A549 (cell line): ENCODE data around the gene ENAH. TPM values are rescaled to one million over a fixed set of nuclear protein-coding genes. Genes with fewer than 3 reads are reported as not detected.

Experiments
- ATAC-seq, 2 experiments: fragments of 200-7000 bp in 1 of 2; fragments of >200 bp in 1 of 2; cut with Nextera tagmentation in 1 of 2; cut with Tn5 transposase in 1 of 2; 3 replicates each; pipeline versions ENCODE4 v1.8.0 to v1.9.1; 2018 to 2020; ENCODE audit warnings: mild to moderate bottlenecking in 1 of 2, moderate library complexity in 1 of 2
- CTCF ChIA-PET: fragments of 300-600 bp; sonication (Branson Sonifier 250); formaldehyde crosslinking; extraction: SDS; loops from one replicate; lab custom pipeline; 2021; ENCODE audit warnings: antibody characterized with exemption, inconsistent platforms; lab: Yijun Ruan, JAX
- POLR2A ChIA-PET: fragments of 350-600 bp; formaldehyde crosslinking; extraction: SDS; loops from one replicate; lab custom pipeline; 2021; ENCODE audit warnings: antibody characterized with exemption, inconsistent platforms; lab: Yijun Ruan, JAX
- DNase-seq, 2 experiments: peaks; one replicate each; pipeline versions ENCODE4 v3.0.0 to v3.0.0-alpha.2; 2011 to 2016; ENCODE audit warnings: low read depth in 1 of 2, low spot score in 1 of 2
- FAIRE-seq: peaks from 2 replicates; lab custom pipeline; 2011; peaks lifted over from hg19 to GRCh38; lab: Jason Lieb, UNC
- H3K27ac ChIP-seq, 2 experiments: fragments of >200 bp; sonication (Bioruptor Twin); formaldehyde crosslinking; 3 replicates each; pipeline ENCODE4 v1.5.1; 2016 to 2017
- H3K4me1 ChIP-seq: fragments of >200 bp; sonication (Bioruptor Twin); formaldehyde crosslinking; 3 replicates; pipeline ENCODE4 v1.6.1; 2016
- H3K4me2 ChIP-seq: fragments of >200 bp; sonication (Bioruptor Twin); formaldehyde crosslinking; 3 replicates; pipeline ENCODE4 v1.6.1; 2016
- H3K4me3 ChIP-seq: fragments of >200 bp; sonication (Bioruptor Twin); formaldehyde crosslinking; 3 replicates; pipeline ENCODE4 v1.5.1; 2016
- H3K9me3 ChIP-seq: fragments of >200 bp; sonication (Bioruptor Twin); formaldehyde crosslinking; 3 replicates; pipeline ENCODE4 v1.6.1; 2016
- BHLHE40 ChIP-seq: IDR thresholded peaks from 2 replicates; pipeline ENCODE4 v1.6.1; 2012; ENCODE audit warnings: low read depth, low read length, inconsistent platforms
- CBX2 ChIP-seq: fragments of 200-600 bp; sonication (generic); IDR thresholded peaks from 2 replicates; pipeline ENCODE4 v1.6.1; 2016; ENCODE audit warnings: low read depth, mild to moderate bottlenecking, borderline replicate concordance
- CBX8 ChIP-seq: fragments of 200-600 bp; sonication (generic); IDR thresholded peaks from 2 replicates; pipeline ENCODE4 v1.6.1; 2016
- CHD2 ChIP-seq: fragments of 150-350 bp; IDR thresholded peaks from 2 replicates; pipeline ENCODE4 v1.6.1; 2014; ENCODE audit warnings: low read length; ENCODE audit not compliant: partially characterized antibody
- CHD4 ChIP-seq: fragments of 200-600 bp; sonication (generic); IDR thresholded peaks from 2 replicates; pipeline ENCODE4 v1.6.1; 2016; ENCODE audit warnings: antibody characterized with exemption, mild to moderate bottlenecking, borderline replicate concordance
- EHF ChIP-seq: fragments of 250-450 bp; sonication (Bioruptor Pico); IDR thresholded peaks from 2 replicates; pipeline ENCODE4 v1.5.0; 2020; ENCODE audit warnings: mild to moderate bottlenecking
- ELK1 ChIP-seq: fragments of 150-350 bp; IDR thresholded peaks from 2 replicates; pipeline ENCODE4 v1.6.1; 2014; ENCODE audit warnings: low read depth, mild to moderate bottlenecking, low read length
- EP300 ChIP-seq, 2 experiments: fragments of >200 bp; sonication (Bioruptor Twin); formaldehyde crosslinking; IDR thresholded peaks; 2 replicates in 1 of 2; 3 replicates in 1 of 2; pipeline ENCODE4 v1.6.1; 2016 to 2017
- FOSB ChIP-seq: fragments of 250-450 bp; sonication (Bioruptor Pico); IDR thresholded peaks from 2 replicates; pipeline ENCODE4 v1.5.0; 2020; ENCODE audit warnings: mild to moderate bottlenecking, moderate library complexity
- HMGXB4 ChIP-seq: fragments of 250-450 bp; sonication (Bioruptor Pico); IDR thresholded peaks from 2 replicates; pipeline ENCODE4 v1.5.0; 2021; ENCODE audit warnings: mild to moderate bottlenecking, moderate library complexity, borderline replicate concordance
- HOXB13 ChIP-seq: fragments of 250-450 bp; sonication (Bioruptor Pico); IDR thresholded peaks from 2 replicates; pipeline ENCODE4 v1.5.0; 2020; ENCODE audit warnings: low read depth, mild to moderate bottlenecking, moderate library complexity
- HOXB5 ChIP-seq: fragments of 250-450 bp; sonication (Bioruptor Pico); IDR thresholded peaks from 2 replicates; pipeline ENCODE4 v1.5.0; 2020; ENCODE audit warnings: mild to moderate bottlenecking, moderate library complexity
- JUN ChIP-seq, 2 experiments: fragments of >200 bp; sonication (Bioruptor Twin); formaldehyde crosslinking; IDR thresholded peaks; 2 replicates in 1 of 2; 3 replicates in 1 of 2; pipeline ENCODE4 v1.6.1; 2016 to 2017
- KDM1A ChIP-seq: fragments of 200-600 bp; sonication (generic); IDR thresholded peaks from 2 replicates; pipeline ENCODE4 v1.6.1; 2016; ENCODE audit warnings: low read depth, mild to moderate bottlenecking
- KDM5A ChIP-seq: fragments of 200-600 bp; sonication (generic); IDR thresholded peaks from 2 replicates; pipeline ENCODE4 v1.6.1; 2016; ENCODE audit warnings: antibody characterized with exemption, mild to moderate bottlenecking
- NFE2L2 ChIP-seq: fragments of 150-350 bp; conservative IDR thresholded peaks from 2 replicates; pipeline ENCODE4 v1.6.1; 2014; ENCODE audit warnings: low read length
- NR3C1 ChIP-seq: fragments of >200 bp; sonication (Bioruptor Twin); formaldehyde crosslinking; IDR thresholded peaks from 3 replicates; pipeline ENCODE4 v1.6.1; 2017
- PHF8 ChIP-seq: fragments of 200-600 bp; sonication (generic); IDR thresholded peaks from 2 replicates; pipeline ENCODE4 v1.6.1; 2016; ENCODE audit warnings: low read depth, mild to moderate bottlenecking, antibody characterized with exemption, moderate library complexity, borderline replicate concordance
- SMC3 ChIP-seq: fragments of >200 bp; sonication (Bioruptor Twin); formaldehyde crosslinking; IDR thresholded peaks from 3 replicates; pipeline ENCODE4 v1.6.1; 2018; ENCODE audit warnings: inconsistent platforms
- TFCP2L1 ChIP-seq: fragments of 250-450 bp; sonication (Bioruptor Pico); IDR thresholded peaks from 2 replicates; pipeline ENCODE4 v1.5.0; 2021; ENCODE audit warnings: mild to moderate bottlenecking
- ZFP36 ChIP-seq: fragments of 450-650 bp; IDR thresholded peaks from 2 replicates; pipeline ENCODE4 v1.6.1; 2014; ENCODE audit warnings: borderline replicate concordance; ENCODE audit not compliant: partially characterized antibody
- ZNF302 ChIP-seq: fragments of 250-450 bp; sonication (Bioruptor Pico); IDR thresholded peaks from 2 replicates; pipeline ENCODE4 v1.9.0; 2021; ENCODE audit warnings: inconsistent platforms, mild to moderate bottlenecking, moderate library complexity
- WGBS: methylation state at CpG from one replicate; pipeline ENCODE4 v1.1.6; 2017; ENCODE audit errors: missing lambda C conversion rate; 5-methylcytosine and 5-hydroxymethylcytosine counted together
- polyA plus RNA-seq, 4 experiments: library from polyadenylated mRNA; depleted of rRNA in 3 of 4; stranded (reverse); fragments of >200 nt; fragmentation: RNase III in 1 of 4; extraction: RNeasy Plus Mini Kit Qiagen cat#74134 plus additional on column Dnase treatment in 1 of 4; gene quantifications; 2 replicates in 3 of 4; 3 replicates in 1 of 4; pipeline ENCODE4 v1.2.3, GENCODE V29; 2011 to 2017
- TF ChIP-seq, protein P1 (sequence below): fragments of >200 bp; sonication (Bioruptor Twin); formaldehyde crosslinking; IDR thresholded peaks from 3 replicates; pipeline ENCODE4 v1.5.1; 2016
- TF ChIP-seq, protein P2 (sequence below): IDR thresholded peaks from 2 replicates; pipeline ENCODE4 v1.6.1; 2012
- TF ChIP-seq, protein P3 (sequence below): fragments of >200 bp; sonication (Bioruptor Twin); formaldehyde crosslinking; IDR thresholded peaks from 3 replicates; pipeline ENCODE4 v1.6.1; 2016

ENAH gene
- polyA plus RNA-seq, 2 of the 4 experiments (the other 2 are of a cell fraction) = 142 to 155 TPM

GRCh38 chr1:225595974-225596551 is 56.9 kb downstream of the ENAH start:
- WGBS = 42% methylated on average over 2 of the region's 2 CpGs
- Histone ChIP-seq H3K4me1 (peaks cover 43% of the 10 kb centered on the region), H3K27ac (no peak overlapping the region), H3K4me3 (no peak overlapping the region), H3K9me3 (0 out of 3 replicates have a peak, but pooled peaks cover 6% of the 10 kb centered on the region), H3K4me2 (no peak overlapping the region)
- FAIRE-seq = no peak
- no peak for DNase-seq
- CTCF ChIA-PET = interaction anchor here (2.4 kb wide), 1 partner anchor 176 kb away, joined by 10 read pairs; no protein-coding TSS in a partner anchor
- TF ChIP-seq CHD4 = no peak
- no peak for TF ChIP-seq SMC3
- no peak for TF ChIP-seq JUN (IDR thresholded peaks at IDR 0.05)
- TF ChIP-seq, protein P1, sequence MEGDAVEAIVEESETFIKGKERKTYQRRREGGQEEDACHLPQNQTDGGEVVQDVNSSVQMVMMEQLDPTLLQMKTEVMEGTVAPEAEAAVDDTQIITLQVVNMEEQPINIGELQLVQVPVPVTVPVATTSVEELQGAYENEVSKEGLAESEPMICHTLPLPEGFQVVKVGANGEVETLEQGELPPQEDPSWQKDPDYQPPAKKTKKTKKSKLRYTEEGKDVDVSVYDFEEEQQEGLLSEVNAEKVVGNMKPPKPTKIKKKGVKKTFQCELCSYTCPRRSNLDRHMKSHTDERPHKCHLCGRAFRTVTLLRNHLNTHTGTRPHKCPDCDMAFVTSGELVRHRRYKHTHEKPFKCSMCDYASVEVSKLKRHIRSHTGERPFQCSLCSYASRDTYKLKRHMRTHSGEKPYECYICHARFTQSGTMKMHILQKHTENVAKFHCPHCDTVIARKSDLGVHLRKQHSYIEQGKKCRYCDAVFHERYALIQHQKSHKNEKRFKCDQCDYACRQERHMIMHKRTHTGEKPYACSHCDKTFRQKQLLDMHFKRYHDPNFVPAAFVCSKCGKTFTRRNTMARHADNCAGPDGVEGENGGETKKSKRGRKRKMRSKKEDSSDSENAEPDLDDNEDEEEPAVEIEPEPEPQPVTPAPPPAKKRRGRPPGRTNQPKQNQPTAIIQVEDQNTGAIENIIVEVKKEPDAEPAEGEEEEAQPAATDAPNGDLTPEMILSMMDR = no peak
- no peak for TF ChIP-seq BHLHE40
- TF ChIP-seq FOSB (CRISPR knock-in tag) = no peak
- no peak for TF ChIP-seq EHF (CRISPR knock-in tag)
- TF ChIP-seq, protein P2, sequence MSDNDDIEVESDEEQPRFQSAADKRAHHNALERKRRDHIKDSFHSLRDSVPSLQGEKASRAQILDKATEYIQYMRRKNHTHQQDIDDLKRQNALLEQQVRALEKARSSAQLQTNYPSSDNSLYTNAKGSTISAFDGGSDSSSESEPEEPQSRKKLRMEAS = no peak
- TF ChIP-seq CHD2 = no peak
- TF ChIP-seq PHF8 = no peak
- no peak for TF ChIP-seq CBX2
- TF ChIP-seq NR3C1 = no peak
- no peak for TF ChIP-seq NFE2L2
- TF ChIP-seq HOXB13 (CRISPR knock-in tag) = no peak
- TF ChIP-seq HOXB5 (CRISPR knock-in tag) = no peak
- TF ChIP-seq CBX8 = no peak
- no peak for TF ChIP-seq TFCP2L1 (CRISPR knock-in tag)
- TF ChIP-seq, all 56 proteins: peak for 0
- no peak for ATAC-seq
- POLR2A ChIA-PET = no interaction called here

DNA sequence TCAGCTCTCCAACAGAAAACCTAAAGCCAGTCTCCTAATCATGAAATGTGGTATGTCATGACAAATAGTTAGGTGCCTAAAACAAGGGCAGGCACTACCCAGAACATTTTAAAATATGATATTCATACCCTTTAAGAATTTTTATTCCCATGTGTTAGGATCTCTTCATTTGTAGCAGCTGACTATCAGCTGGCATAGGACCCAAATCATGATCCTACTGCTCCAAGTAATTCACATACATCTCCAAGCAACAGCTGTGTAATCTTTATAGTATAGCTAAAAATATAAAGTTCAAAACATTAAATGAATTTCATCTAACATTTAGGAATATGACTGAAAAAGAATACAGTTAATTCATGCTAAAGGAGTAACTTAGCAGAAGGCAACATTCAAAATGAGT is 57.5 kb downstream of the ENAH start:
- DNase-seq (no peak), FAIRE-seq (no peak), ATAC-seq (no peak)
- POLR2A ChIA-PET = no interaction called here
- Histone ChIP-seq H3K4me2 (no peak overlapping the region), H3K4me1 (peaks cover 43% of the 10 kb centered on the region), H3K9me3 (0 out of 3 replicates have a peak, but pooled peaks cover 6% of the 10 kb centered on the region), H3K4me3 (no peak overlapping the region), H3K27ac (no peak overlapping the region)
- CTCF ChIA-PET = interaction anchor here (0.6 to 2.4 kb wide), 5 partner anchors 30 to 343 kb away, joined by 3 to 10 read pairs (median 3); no protein-coding TSS in a partner anchor
- TF ChIP-seq EP300 (IDR thresholded peaks at IDR 0.05) (no peak), KDM1A (no peak), HMGXB4 (no peak), EHF (CRISPR knock-in tag) (no peak), NR3C1 (no peak), ZFP36 (no peak), ZNF302 (no peak), HOXB13 (CRISPR knock-in tag) (no peak), SMC3 (no peak), KDM5A (no peak), ELK1 (no peak)
- TF ChIP-seq, protein P1 = no peak
- TF ChIP-seq, protein P3, sequence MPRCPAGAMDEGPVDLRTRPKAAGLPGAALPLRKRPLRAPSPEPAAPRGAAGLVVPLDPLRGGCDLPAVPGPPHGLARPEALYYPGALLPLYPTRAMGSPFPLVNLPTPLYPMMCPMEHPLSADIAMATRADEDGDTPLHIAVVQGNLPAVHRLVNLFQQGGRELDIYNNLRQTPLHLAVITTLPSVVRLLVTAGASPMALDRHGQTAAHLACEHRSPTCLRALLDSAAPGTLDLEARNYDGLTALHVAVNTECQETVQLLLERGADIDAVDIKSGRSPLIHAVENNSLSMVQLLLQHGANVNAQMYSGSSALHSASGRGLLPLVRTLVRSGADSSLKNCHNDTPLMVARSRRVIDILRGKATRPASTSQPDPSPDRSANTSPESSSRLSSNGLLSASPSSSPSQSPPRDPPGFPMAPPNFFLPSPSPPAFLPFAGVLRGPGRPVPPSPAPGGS = no peak
- TF ChIP-seq, protein P2 = no peak
